PFSK-1 (cell line): ENCODE data around the gene TMSB15B.

Experiments
- FOXP2 ChIP-seq: optimal IDR thresholded peaks from 2 replicates; pipeline ENCODE3; 2011; ENCODE audit warnings: borderline replicate concordance, control low read depth, inconsistent platforms; ENCODE audit not compliant: insufficient read depth; ENCODE audit errors: extremely low read length, extremely low read depth
- POLR2AphosphoS5 ChIP-seq: IDR thresholded peaks from 2 replicates; pipeline ENCODE4 v1.6.1; 2012; ENCODE audit warnings: low read depth, mild to moderate bottlenecking, control low read depth, low read length, moderate library complexity
- REST ChIP-seq, 2 experiments: IDR thresholded peaks; 2 replicates each; pipeline versions ENCODE4 v1.6.1 to v1.8.0; 2011 to 2012; ENCODE audit warnings: low read depth in 2 of 2, low read length in 2 of 2, control low read depth in 1 of 2, inconsistent platforms in 1 of 2, mild to moderate bottlenecking in 1 of 2, moderate library complexity in 1 of 2; ENCODE audit not compliant: insufficient read depth in 1 of 2
- SIN3A ChIP-seq: IDR thresholded peaks from 2 replicates; pipeline ENCODE4 v1.6.1; 2012; ENCODE audit warnings: mild to moderate bottlenecking, low read length, moderate library complexity, borderline replicate concordance; ENCODE audit not compliant: insufficient read depth
- TAF1 ChIP-seq: IDR thresholded peaks from 2 replicates; pipeline ENCODE4 v1.6.1; 2012; ENCODE audit warnings: low read length, control low read depth, borderline replicate concordance; ENCODE audit not compliant: insufficient read depth

Gene TMSB15B

GRCh38 chrX:104013158-104013557 lies 50.7 kb downstream of the TMSB15B start:
- no peak for TF ChIP-seq TAF1
- no peak for TF ChIP-seq FOXP2
- TF ChIP-seq REST (IDR thresholded peaks at IDR 0.05; ENCODE audit: insufficient read depth in 1 of 2, low read depth in 2 of 2, low read length in 2 of 2), result no peak
- TF ChIP-seq SIN3A, result no peak
- TF ChIP-seq POLR2AphosphoS5, result no peak

GRCh38 chrX:104013606-104014005 lies 51.2 kb downstream of the TMSB15B start, which contains the start of gene H2BW1:
TSS of gene H2BW1 (minus strand) at chrX:104013708. CDS start at chrX:104013576, 132 bp downstream.
- TF ChIP-seq FOXP2 (no peak), SIN3A (no peak), REST (IDR thresholded peaks at IDR 0.05; ENCODE audit: insufficient read depth in 1 of 2, low read depth in 2 of 2, low read length in 2 of 2) (no peak), POLR2AphosphoS5 (no peak), TAF1 (no peak)
